ENCODE data around the gene QSOX1. TPM values are rescaled to one million over a fixed set of nuclear protein-coding genes. Genes with fewer than 3 reads are reported as not detected.

Gene QSOX1
- total and polyA plus RNA-seq, 2 of the 4 experiments (the other 2 are of a cell fraction): 102 to 791 TPM

DNA sequence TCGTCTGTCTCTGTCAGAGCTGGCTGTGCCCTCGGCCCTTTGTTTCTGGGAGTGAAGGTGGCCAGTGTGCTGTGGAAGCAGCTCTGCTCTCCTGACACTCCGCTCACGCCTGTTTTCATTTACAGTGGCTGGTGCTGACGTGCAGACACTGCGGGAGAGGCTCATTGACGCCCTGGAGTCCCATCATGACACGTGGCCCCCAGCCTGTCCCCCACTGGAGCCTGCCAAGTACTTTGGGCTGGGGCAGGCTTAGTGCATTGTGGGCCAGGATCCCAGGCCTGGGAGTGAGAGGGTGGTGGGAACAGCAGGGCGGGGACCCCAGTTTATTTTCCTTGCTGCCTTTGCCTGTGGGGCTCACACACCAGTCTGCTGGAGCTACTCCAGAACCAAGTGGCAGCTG, 21.1 kb downstream of the QSOX1 start:
- no peak overlapping the region for H3K14ac ChIP-seq (replicated peaks; ENCODE audit: low read depth, low read length)
- H3K23ac ChIP-seq (ENCODE audit: low read depth, low read length): no peak overlapping the region
- peaks cover 67% of the 10 kb centered on the region for H4K20me1 ChIP-seq (ENCODE audit: insufficient read depth, low read length)
- TF ChIP-seq SMC3 (IDR thresholded peaks at IDR 0.05; ENCODE audit: low read depth, low read length) (no peak), CEBPB (IDR thresholded peaks at IDR 0.05; ENCODE audit: low read depth, low read length) (no peak), RCOR1 (IDR thresholded peaks at IDR 0.05; ENCODE audit: insufficient replicate concordance, low read length) (no peak), RFX5 (IDR thresholded peaks at IDR 0.05; ENCODE audit: low read depth, low read length) (no peak), RAD21 (IDR thresholded peaks at IDR 0.05; ENCODE audit: low read length) (no peak)
- TF ChIP-seq, protein P1, sequence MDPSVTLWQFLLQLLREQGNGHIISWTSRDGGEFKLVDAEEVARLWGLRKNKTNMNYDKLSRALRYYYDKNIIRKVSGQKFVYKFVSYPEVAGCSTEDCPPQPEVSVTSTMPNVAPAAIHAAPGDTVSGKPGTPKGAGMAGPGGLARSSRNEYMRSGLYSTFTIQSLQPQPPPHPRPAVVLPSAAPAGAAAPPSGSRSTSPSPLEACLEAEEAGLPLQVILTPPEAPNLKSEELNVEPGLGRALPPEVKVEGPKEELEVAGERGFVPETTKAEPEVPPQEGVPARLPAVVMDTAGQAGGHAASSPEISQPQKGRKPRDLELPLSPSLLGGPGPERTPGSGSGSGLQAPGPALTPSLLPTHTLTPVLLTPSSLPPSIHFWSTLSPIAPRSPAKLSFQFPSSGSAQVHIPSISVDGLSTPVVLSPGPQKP (IDR thresholded peaks at IDR 0.05; ENCODE audit: borderline replicate concordance, low read depth, low read length): no peak
- H2AFZ ChIP-seq (replicated peaks; ENCODE audit: low read length, poor library complexity): no peak overlapping the region
- H3K9me3 ChIP-seq (ENCODE audit: control insufficient read depth, insufficient read depth, low read length): no peaks in the 10 kb centered on the region
- BruUV-seq (replicated peaks): no TSS peak
- peaks cover 25 to 68% of the 10 kb centered on the region in 2 experiments for H3K79me1 ChIP-seq (ENCODE audit: low read depth in 1 of 2, low read length in 2 of 2)
- intact Hi-C loops (cut with micrococcal nuclease) (loop anchor here (5.0 kb wide), 1 partner anchor 294 kb away; the partner anchor contains the start of gene TOR1AIP1), in situ Hi-C loops (cut with MboI; ENCODE audit: low sequenced_read_pairs) (no loop called here), dilution Hi-C loops (cut with HindIII; ENCODE audit: low sequenced_read_pairs, unreplicated experiment) (no loop called here)
- H3K18ac ChIP-seq (ENCODE audit: low read depth, low read length): no peak overlapping the region
- WGBS, 2 experiments (ENCODE audit: extremely low coverage in 2 of 2, insufficient read length in 1 of 2): 100% methylated on average over 1 of the region's 9 CpGs; no CpG with 5 or more reads in 1 of the 2 experiments
- H3K36me3 ChIP-seq (ENCODE audit: control insufficient read depth, insufficient read depth, low read length): peaks cover 84% of the 10 kb centered on the region
- ATAC-seq (ENCODE audit: low read depth) (no peak), DNase-seq (no peak)
- H2BK15ac ChIP-seq (ENCODE audit: low read depth, low read length): no peak overlapping the region
- no peak overlapping the region for H3K4me3 ChIP-seq (ENCODE audit: insufficient read depth, low read depth, low read length)
- no peak overlapping the region for H2BK20ac ChIP-seq (ENCODE audit: low read depth, low read length)
- H3K4me2 ChIP-seq (ENCODE audit: low read depth, low read length): no peak overlapping the region
- ChIA-PET POLR2A (ENCODE audit: unreplicated experiment) (no interaction called here), CTCF (no interaction called here)
- H4K91ac ChIP-seq (ENCODE audit: insufficient read depth, low read depth, low read length): no peak overlapping the region
- H3K9ac ChIP-seq (ENCODE audit: low read depth, low read length): no peak overlapping the region
- no peak overlapping the region for H2AK5ac ChIP-seq (ENCODE audit: low read depth, low read length)
- peaks cover 22% of the 10 kb centered on the region for H3K9me1 ChIP-seq (ENCODE audit: insufficient read depth, low read length)
- no peak overlapping the region for H3K56ac ChIP-seq (ENCODE audit: extremely low read depth, insufficient read depth, low read length)
- H4K8ac ChIP-seq (ENCODE audit: low read depth in 2 of 2, low read length in 2 of 2): no peak overlapping the region
- no peak overlapping the region for H2AK9ac ChIP-seq (replicated peaks; ENCODE audit: low read depth, low read length, poor library complexity)
- H3K27me3 ChIP-seq (ENCODE audit: control insufficient read depth, insufficient read depth, low read length): no peaks in the 10 kb centered on the region
- no peak overlapping the region; the same call in 1 of the 2 replicates for H4K5ac ChIP-seq (ENCODE audit: low read depth, low read length)
- H3K27ac ChIP-seq (ENCODE audit: insufficient read depth, low read length): no peak overlapping the region; the same call in 1 of the 2 replicates
- no peak overlapping the region for H2BK5ac ChIP-seq (ENCODE audit: low read depth, low read length, poor library complexity, severe bottlenecking)
- no peak overlapping the region for H3K4ac ChIP-seq (ENCODE audit: low read depth, low read length)
- H2BK120ac ChIP-seq (ENCODE audit: low read depth, low read length): no peak overlapping the region
- peaks cover 2% of the 10 kb centered on the region; the same call in 1 of the 2 replicates for H3K4me1 ChIP-seq (ENCODE audit: control insufficient read depth, insufficient read depth, low read length)
